Smooth muscle cell (in vitro differentiated cells): ENCODE results near the gene LGALS7. TPM values are rescaled to one million over a fixed set of nuclear protein-coding genes. Genes with fewer than 3 reads are reported as not detected.
A peak's percentile ranks its signal among the peaks of the same experiment; 100 is the strongest.

Source experiments
- DNase-seq: peaks from one replicate; lab custom pipeline; 2025; ENCODE audit not compliant: unreplicated experiment; lab: John Stamatoyannopoulos, UW
- H2AFZ ChIP-seq: fragments of 200-600 bp; sonication (generic); 2 replicates; pipeline ENCODE4 v1.6.0; 2016; ENCODE audit warnings: antibody characterized with exemption, low read depth, mild to moderate bottlenecking
- H3F3A ChIP-seq: fragments of 200-600 bp; sonication (generic); 2 replicates; pipeline ENCODE4 v1.6.0; 2017; ENCODE audit warnings: antibody characterized with exemption, low read depth
- H3K27ac ChIP-seq: fragments of 200-600 bp; sonication (generic); 2 replicates; pipeline ENCODE4 v1.5.1; 2016; ENCODE audit warnings: low read depth, mild to moderate bottlenecking
- H3K27me3 ChIP-seq: fragments of 200-600 bp; sonication (generic); 2 replicates; pipeline ENCODE4 v1.6.1; 2016; ENCODE audit warnings: low read depth, mild to moderate bottlenecking
- H3K36me3 ChIP-seq: fragments of 200-600 bp; sonication (generic); 2 replicates; pipeline ENCODE4 v1.5.1; 2016; ENCODE audit warnings: low read depth
- H3K4me1 ChIP-seq: fragments of 200-600 bp; sonication (generic); 2 replicates; pipeline ENCODE4 v1.5.1; 2016; ENCODE audit warnings: low read depth
- H3K4me2 ChIP-seq: fragments of 200-600 bp; sonication (generic); 2 replicates; pipeline ENCODE4 v1.6.0; 2016; ENCODE audit warnings: mild to moderate bottlenecking
- H3K4me3 ChIP-seq: fragments of 200-600 bp; sonication (generic); 2 replicates; pipeline ENCODE4 v1.5.1; 2016; ENCODE audit warnings: mild to moderate bottlenecking
- H3K79me2 ChIP-seq: fragments of 200-600 bp; sonication (generic); 2 replicates; pipeline ENCODE4 v1.6.0; 2016; ENCODE audit warnings: low read depth, mild to moderate bottlenecking
- H3K9ac ChIP-seq: fragments of 200-600 bp; sonication (generic); 2 replicates; pipeline ENCODE4 v1.6.0; 2016; ENCODE audit warnings: low read depth
- H3K9me3 ChIP-seq: fragments of 200-600 bp; sonication (generic); replicated peaks from 2 replicates; pipeline ENCODE4 v1.5.1; 2016; ENCODE audit warnings: low read depth
- H4K20me1 ChIP-seq: fragments of 200-600 bp; sonication (generic); 2 replicates; pipeline ENCODE4 v1.6.0; 2016; ENCODE audit warnings: low read depth
- CTCF ChIP-seq: fragments of 200-600 bp; sonication (generic); IDR thresholded peaks from 2 replicates; pipeline ENCODE4 v1.5.1; 2017; ENCODE audit warnings: borderline replicate concordance, mild to moderate bottlenecking, antibody characterized with exemption; ENCODE audit not compliant: insufficient read depth, poor library complexity, severe bottlenecking
- WGBS: methylation state at CpG from one replicate; pipeline ENCODE4 v1.1.7; 2016; ENCODE audit warnings: low lambda C conversion rate; 5-methylcytosine and 5-hydroxymethylcytosine counted together
- polyA plus RNA-seq: library from polyadenylated mRNA; unstranded; fragments of >200 nt; fragmentation: Nextera tagmentation; extraction: Ambion mirVana; gene quantifications from 2 replicates; pipeline ENCODE4 v1.2.1, GENCODE V29; 2016
- total RNA-seq: library from RNA; depleted of rRNA; stranded (reverse); fragments of >200 nt; gene quantifications from 2 replicates; pipeline ENCODE4 v1.2.3, GENCODE V29; 2014

The LGALS7 gene
- total and polyA plus RNA-seq, 2 experiments from 2014 or later: not detected

- no peak for TF ChIP-seq CTCF
- H3F3A ChIP-seq: peaks cover 24% of the 10 kb centered on the region
- H3K79me2 ChIP-seq: no peaks in the 10 kb centered on the region
- H4K20me1 ChIP-seq: no peaks in the 10 kb centered on the region
- no peaks in the 10 kb centered on the region for H3K27me3 ChIP-seq
- no peaks in the 10 kb centered on the region for H3K9me3 ChIP-seq
- DNase-seq: no peak
- no peak overlapping the region for H3K27ac ChIP-seq
- no peak overlapping the region for H2AFZ ChIP-seq
- 2% methylated on average over 22 of the region's 42 CpGs for WGBS
- H3K4me2 ChIP-seq: peak overlapping the region; percentile 84
- no peaks in the 10 kb centered on the region for H3K4me1 ChIP-seq
- H3K4me3 ChIP-seq: peak overlapping the region; percentile 48
- H3K36me3 ChIP-seq: no peaks in the 10 kb centered on the region
- H3K9ac ChIP-seq: peak overlapping the region; percentile 39
Measured at GRCh38 chr19:38736036-38736412, 37.3 kb downstream of the LGALS7 start.

- Histone ChIP-seq H3K9me3 (no peaks in the 10 kb centered on the region), H3K36me3 (no peaks in the 10 kb centered on the region), H3K4me2 (peak overlapping the region; percentile 14), H3K27me3 (no peaks in the 10 kb centered on the region), H3K79me2 (no peaks in the 10 kb centered on the region), H3K4me1 (no peaks in the 10 kb centered on the region), H3F3A (peaks cover 31% of the 10 kb centered on the region), H3K27ac (peak overlapping the region; percentile 55), H3K4me3 (peak overlapping the region; percentile 28), H3K9ac (no peak overlapping the region), H2AFZ (no peak overlapping the region), H4K20me1 (peaks cover 5% of the 10 kb centered on the region)
- no peak for TF ChIP-seq CTCF
- no peak for DNase-seq
- WGBS: 22% methylated on average over 11 of the region's 18 CpGs
Measured at GRCh38 chr19:38735257-38735686, 38.0 kb downstream of the LGALS7 start.

GRCh38 chr19:38734426-38735256, 38.7 kb downstream of the LGALS7 start:
- Histone ChIP-seq H3K27ac (peak overlapping the region; percentile 55), H4K20me1 (peaks cover 6% of the 10 kb centered on the region), H3K4me1 (no peaks in the 10 kb centered on the region), H3K79me2 (no peaks in the 10 kb centered on the region), H3F3A (peaks cover 32% of the 10 kb centered on the region), H3K9me3 (no peaks in the 10 kb centered on the region), H3K36me3 (no peaks in the 10 kb centered on the region), H3K9ac (no peak overlapping the region), H3K27me3 (no peaks in the 10 kb centered on the region), H2AFZ (no peak overlapping the region), H3K4me2 (peak overlapping the region; percentile 14), H3K4me3 (no peak overlapping the region)
- no peak for TF ChIP-seq CTCF
- 68% methylated on average over 12 of the region's 13 CpGs for WGBS
- no peak for DNase-seq

- Histone ChIP-seq H4K20me1 (peaks cover 6% of the 10 kb centered on the region), H3F3A (peaks cover 32% of the 10 kb centered on the region), H3K79me2 (no peaks in the 10 kb centered on the region), H3K4me3 (no peak overlapping the region), H3K4me1 (no peaks in the 10 kb centered on the region), H3K9ac (no peak overlapping the region), H3K27me3 (no peaks in the 10 kb centered on the region), H3K36me3 (no peaks in the 10 kb centered on the region), H3K4me2 (no peak overlapping the region), H3K9me3 (no peaks in the 10 kb centered on the region), H3K27ac (peak overlapping the region; percentile 55), H2AFZ (no peak overlapping the region)
- WGBS: 90% methylated on average over 3 of the region's 4 CpGs
- no peak for TF ChIP-seq CTCF
- no peak for DNase-seq
Measured at GRCh38 chr19:38734176-38734425, 39.2 kb downstream of the LGALS7 start.
